OCI-LY7 (cell line): ENCODE data around the gene KLK3. TPM values are rescaled to one million over a fixed set of nuclear protein-coding genes. Genes with fewer than 3 reads are reported as not detected.

Source experiments
- total RNA-seq, 2 experiments: library from RNA; depleted of rRNA in 1 of 2; stranded (reverse); fragments of >200 nt in 1 of 2; shearing (Covaris generic) in 1 of 2; gene quantifications; 2 replicates each; pipeline ENCODE4 v1.2.3, GENCODE V29; 2014 to 2022

The KLK3 gene
- total RNA-seq, 2 experiments from 2014 or later: not detected

Other genes with a start within 250 kb of the KLK3 start
- gene SYT3, start 215.0 kb upstream of the KLK3 start, total RNA-seq (2014; rRNA removed; shearing (Covaris generic)): 0.16 TPM in 1 of 2 replicates, not detected in the other
- 0.17 and 0.33 TPM in 2 replicates for gene SYT3, start 215.0 kb upstream of the KLK3 start, total RNA-seq (2022)
- 15.2 and 20.0 TPM in 2 replicates for gene C19orf81, start 205.5 kb upstream of the KLK3 start, total RNA-seq (2014; rRNA removed; shearing (Covaris generic))
- 11.4 and 14.2 TPM in 2 replicates for gene C19orf81, start 205.5 kb upstream of the KLK3 start, total RNA-seq (2022)
- gene SHANK1, start 135.1 kb upstream of the KLK3 start, total RNA-seq (2014; rRNA removed; shearing (Covaris generic)): 0.03 TPM in 2 replicates
- 10.7 and 13.1 TPM in 2 replicates for gene SHANK1, start 135.1 kb upstream of the KLK3 start, total RNA-seq (2022)
- 1.0 and 2.0 TPM in 2 replicates for gene CLEC11A, start 131.6 kb upstream of the KLK3 start, total RNA-seq (2014; rRNA removed; shearing (Covaris generic))
- gene CLEC11A, start 131.6 kb upstream of the KLK3 start, total RNA-seq (2022): 4.2 and 4.5 TPM in 2 replicates
- gene GPR32, start 84.5 kb upstream of the KLK3 start, total RNA-seq (2014; rRNA removed; shearing (Covaris generic)): not detected in 2 replicates
- not detected in 2 replicates for gene GPR32, start 84.5 kb upstream of the KLK3 start, total RNA-seq (2022)
- gene ACP4, start 64.5 kb upstream of the KLK3 start, total RNA-seq (2014; rRNA removed; shearing (Covaris generic)): not detected in 2 replicates
- not detected in 2 replicates for gene ACP4, start 64.5 kb upstream of the KLK3 start, total RNA-seq (2022)
- not detected in 2 replicates for gene KLK1, start 31.1 kb upstream of the KLK3 start, total RNA-seq (2014; rRNA removed; shearing (Covaris generic))
- gene KLK1, start 31.1 kb upstream of the KLK3 start, total RNA-seq (2022): 3.4 and 5.1 TPM in 2 replicates
- gene KLK15, start 21.3 kb upstream of the KLK3 start, total RNA-seq (2014; rRNA removed; shearing (Covaris generic)): not detected in 2 replicates
- not detected in 2 replicates for gene KLK15, start 21.3 kb upstream of the KLK3 start, total RNA-seq (2022)
- gene KLK2, start 18.5 kb downstream of the KLK3 start, total RNA-seq (2014; rRNA removed; shearing (Covaris generic)): not detected in 2 replicates
- gene KLK2, start 18.5 kb downstream of the KLK3 start, total RNA-seq (2022): not detected in 2 replicates
- gene KLK4, start 56.5 kb downstream of the KLK3 start, total RNA-seq (2014; rRNA removed; shearing (Covaris generic)): not detected in 2 replicates
- not detected in 2 replicates for gene KLK4, start 56.5 kb downstream of the KLK3 start, total RNA-seq (2022)
- not detected in 2 replicates for gene KLK5, start 98.1 kb downstream of the KLK3 start, total RNA-seq (2014; rRNA removed; shearing (Covaris generic))
- gene KLK5, start 98.1 kb downstream of the KLK3 start, total RNA-seq (2022): not detected in 2 replicates
- gene KLK6, start 114.7 kb downstream of the KLK3 start, total RNA-seq (2014; rRNA removed; shearing (Covaris generic)): not detected in 2 replicates
- gene KLK6, start 114.7 kb downstream of the KLK3 start, total RNA-seq (2022): not detected in 2 replicates
- gene KLK7, start 129.0 kb downstream of the KLK3 start, total RNA-seq (2014; rRNA removed; shearing (Covaris generic)): not detected in 2 replicates
- not detected in 2 replicates for gene KLK7, start 129.0 kb downstream of the KLK3 start, total RNA-seq (2022)
- not detected in 2 replicates for gene KLK8, start 146.7 kb downstream of the KLK3 start, total RNA-seq (2014; rRNA removed; shearing (Covaris generic))
- not detected in 2 replicates for gene KLK8, start 146.7 kb downstream of the KLK3 start, total RNA-seq (2022)
- not detected in 2 replicates for gene KLK10, start 164.8 kb downstream of the KLK3 start, total RNA-seq (2014; rRNA removed; shearing (Covaris generic))
- not detected in 2 replicates for gene KLK10, start 164.8 kb downstream of the KLK3 start, total RNA-seq (2022)
- gene KLK11, start 171.7 kb downstream of the KLK3 start, total RNA-seq (2014; rRNA removed; shearing (Covaris generic)): not detected in 2 replicates
- gene KLK11, start 171.7 kb downstream of the KLK3 start, total RNA-seq (2022): not detected in 2 replicates
- gene KLK12, start 180.1 kb downstream of the KLK3 start, total RNA-seq (2014; rRNA removed; shearing (Covaris generic)): not detected in 2 replicates
- gene KLK12, start 180.1 kb downstream of the KLK3 start, total RNA-seq (2022): not detected in 2 replicates
- not detected in 2 replicates for gene KLK13, start 210.2 kb downstream of the KLK3 start, total RNA-seq (2014; rRNA removed; shearing (Covaris generic))
- gene KLK13, start 210.2 kb downstream of the KLK3 start, total RNA-seq (2022): not detected in 2 replicates
- gene KLK14, start 228.0 kb downstream of the KLK3 start, total RNA-seq (2014; rRNA removed; shearing (Covaris generic)): not detected in 2 replicates
- 0.84 and 0.89 TPM in 2 replicates for gene KLK14, start 228.0 kb downstream of the KLK3 start, total RNA-seq (2022)